Skeletal muscle tissue (tissue), 4 donors: ENCODE results near the gene LIG1. TPM values are rescaled to one million over a fixed set of nuclear protein-coding genes. Genes with fewer than 3 reads are reported as not detected.
"Not testable (repeated sequence)": the region's sequence is repeated elsewhere in the genome, so short reads cannot be mapped to it uniquely, and the experiment has no call there.

Experiments used
- H3K27ac ChIP-seq: one replicate; pipeline ENCODE4 v1.7.0; 2013; ENCODE audit warnings: mild to moderate bottlenecking, low read depth, low read length, inconsistent platforms
- H3K27me3 ChIP-seq, 3 donors: one replicate each; pipeline ENCODE4 v1.7.0; 2013; ENCODE audit warnings: low read length in 3 of 3; ENCODE audit not compliant: control insufficient read depth in 3 of 3, insufficient read depth in 3 of 3
- H3K36me3 ChIP-seq, 3 donors: one replicate each; pipeline ENCODE4 v1.7.0; 2013; ENCODE audit warnings: low read length in 3 of 3; ENCODE audit not compliant: control insufficient read depth in 3 of 3, insufficient read depth in 3 of 3
- H3K4me1 ChIP-seq, 3 donors: one replicate each; pipeline ENCODE4 v1.7.0; 2013; ENCODE audit warnings: low read length in 3 of 3, mild to moderate bottlenecking in 3 of 3; ENCODE audit not compliant: control insufficient read depth in 3 of 3, insufficient read depth in 3 of 3
- H3K4me3 ChIP-seq, 3 donors: one replicate each; pipeline ENCODE4 v1.7.0; 2013; ENCODE audit warnings: low read length in 3 of 3
- H3K9ac ChIP-seq, 3 donors: one replicate each; pipeline ENCODE4 v1.7.0; 2013; ENCODE audit warnings: low read length in 3 of 3, mild to moderate bottlenecking in 3 of 3, moderate library complexity in 2 of 3, low read depth in 1 of 3
- H3K9me3 ChIP-seq, 3 donors: one replicate each; pipeline ENCODE4 v1.7.0; 2013; ENCODE audit warnings: low read length in 3 of 3; ENCODE audit not compliant: control insufficient read depth in 3 of 3
- total RNA-seq: library from RNA; depleted of rRNA; stranded (reverse); fragments of >200 nt; gene quantifications from one replicate; pipeline ENCODE4 v1.2.3, GENCODE V29; 2014
- donor health status: Osteomylitis.

LIG1 gene
- total RNA-seq, 1 donor from 2014 or later: 14.6 TPM

DNA sequence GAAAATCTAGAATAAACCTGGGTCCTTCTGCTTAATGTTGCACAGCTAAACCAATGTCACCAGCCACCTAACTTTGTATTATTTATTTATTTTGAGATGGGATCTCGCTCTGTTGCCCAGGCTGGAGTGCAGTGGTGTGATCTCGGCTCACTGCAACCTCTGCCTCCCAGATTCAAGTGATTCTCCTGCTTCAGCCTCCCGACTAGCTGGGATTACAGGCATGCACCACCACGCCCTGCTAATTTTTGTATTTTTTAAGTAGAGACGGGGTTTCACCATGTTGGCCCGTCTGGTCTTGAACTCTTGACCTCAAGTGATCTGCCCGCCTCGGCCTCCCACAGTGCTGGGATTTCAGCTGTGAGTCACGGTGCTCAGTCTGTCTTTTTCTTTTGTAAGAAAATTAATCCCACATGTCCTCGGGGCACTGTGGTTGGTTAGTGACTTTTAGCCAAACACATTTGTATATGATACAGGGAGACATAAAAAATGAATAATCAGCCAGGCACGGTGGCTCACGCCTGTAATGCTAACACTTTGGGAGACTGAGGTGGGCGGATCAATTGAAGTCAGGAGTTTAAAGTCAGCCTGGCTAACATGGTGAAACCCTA, 78.9 kb downstream of the LIG1 start:
- not testable (repeated sequence) for H3K9ac ChIP-seq, H3K4me1 ChIP-seq, H3K27me3 ChIP-seq, H3K9me3 ChIP-seq, H3K27ac ChIP-seq, H3K4me3 ChIP-seq
- peaks cover 26 to 49% (median 46%) of the 10 kb centered on the region in 3 donors for H3K36me3 ChIP-seq

DNA sequence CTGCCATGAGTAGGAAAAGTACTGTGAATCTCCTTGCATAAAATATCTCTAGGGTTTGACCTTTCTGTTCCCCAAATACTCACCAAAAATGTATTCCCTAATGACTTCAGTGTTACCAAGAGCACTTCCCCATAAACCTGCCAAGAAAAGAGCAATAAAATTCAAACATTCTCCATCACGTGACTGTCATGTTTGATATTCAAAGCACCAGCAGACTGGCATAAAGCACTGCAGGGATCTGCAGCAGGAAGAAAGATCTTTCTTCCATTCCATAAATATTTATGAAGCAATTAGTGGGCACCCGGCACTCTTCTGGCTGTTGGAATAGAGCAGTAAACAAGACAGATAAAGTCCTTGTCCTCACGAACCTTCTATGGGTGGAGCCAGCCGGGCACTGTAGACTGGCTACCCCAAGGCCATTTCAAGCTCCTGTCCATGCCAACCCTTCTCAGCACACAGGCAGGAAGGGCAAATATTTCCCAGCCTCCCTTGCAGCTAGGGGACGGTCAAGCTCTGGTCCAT, 79.8 kb downstream of the LIG1 start:
- Histone ChIP-seq H3K4me3 (no peak overlapping the region), H3K9me3 (peaks cover 0 to 2% (median 0%) of the 10 kb centered on the region in 3 donors), H3K9ac (no peak overlapping the region), H3K36me3 (peaks cover 22 to 44% (median 40%) of the 10 kb centered on the region in 3 donors), H3K27me3 (no peaks in the 10 kb centered on the region), H3K4me1 (peaks cover 0 to 13% (median 4%) of the 10 kb centered on the region in 3 donors), H3K27ac (no peak overlapping the region)

DNA sequence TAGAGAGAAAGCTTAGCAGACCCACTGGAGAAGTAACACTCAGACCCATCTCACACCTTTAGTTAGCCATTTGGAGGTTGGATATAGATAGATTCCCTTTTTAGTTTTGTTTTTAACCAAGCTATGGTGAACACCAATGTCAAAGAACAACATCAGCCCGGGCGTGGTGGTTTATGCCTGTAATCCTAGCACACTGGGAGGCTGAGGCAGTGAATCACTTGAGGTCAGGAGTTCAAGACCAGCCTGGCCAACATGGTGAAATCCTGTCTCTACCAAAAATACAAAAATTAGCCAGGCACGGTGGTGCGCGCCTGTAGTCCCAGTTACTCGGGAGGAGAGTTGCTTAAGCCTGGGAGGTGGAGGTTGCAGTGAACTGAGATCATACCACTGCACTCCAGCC, 81.2 kb downstream of the LIG1 start:
- not testable (repeated sequence) for H3K27me3 ChIP-seq, H3K27ac ChIP-seq, H3K9me3 ChIP-seq, H3K9ac ChIP-seq, H3K4me3 ChIP-seq
- Histone ChIP-seq H3K36me3 (peaks cover 10 to 33% (median 32%) of the 10 kb centered on the region in 3 donors), H3K4me1 (peaks cover 0 to 24% (median 12%) of the 10 kb centered on the region in 3 donors)

DNA sequence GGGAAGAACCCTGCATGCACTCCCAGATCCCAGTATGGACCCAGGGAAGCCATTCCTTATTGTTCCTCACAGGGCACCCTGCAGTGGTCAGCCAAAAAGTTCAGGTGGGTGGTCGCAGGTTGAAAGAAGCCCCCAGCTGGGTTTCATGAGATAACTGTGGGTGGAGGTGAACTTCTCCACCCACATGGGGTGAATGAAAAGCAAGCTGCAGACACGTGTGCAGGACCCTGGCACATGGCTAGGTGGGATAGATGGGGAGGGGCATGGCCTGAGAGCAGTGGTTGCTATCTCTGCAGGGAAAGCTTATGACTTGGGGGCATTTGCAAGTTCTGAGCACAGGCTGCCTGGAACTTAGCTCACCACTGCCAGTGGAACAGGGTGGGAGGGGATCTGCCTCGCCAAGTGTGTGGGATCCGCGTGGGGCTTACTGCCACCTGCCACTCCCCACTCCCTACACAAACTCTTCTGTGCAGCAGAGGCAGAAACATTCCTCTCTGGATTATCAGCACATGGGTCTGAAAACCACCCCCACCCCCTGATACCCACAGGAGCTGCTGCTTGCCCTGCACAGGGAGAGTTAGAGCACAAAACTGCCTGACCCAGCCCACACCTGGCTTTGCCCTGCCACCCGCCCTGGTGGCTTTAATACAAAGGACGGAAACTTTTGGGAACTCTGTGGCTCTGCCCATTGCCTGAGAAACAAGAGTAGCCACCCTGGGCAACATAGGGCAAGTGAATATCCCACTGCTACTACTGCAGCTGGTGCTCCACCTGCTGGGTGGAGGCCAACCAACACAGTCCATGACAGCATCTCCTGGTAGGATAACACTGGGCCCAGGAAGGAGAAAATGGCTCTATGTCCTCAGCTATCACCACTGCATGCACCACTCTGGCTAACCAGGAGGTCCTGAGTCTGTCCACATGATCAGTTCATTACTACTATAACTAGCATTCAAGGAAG, 84.0 kb downstream of the LIG1 start:
- peaks cover 0 to 25% (median 13%) of the 10 kb centered on the region in 3 donors for H3K4me1 ChIP-seq
- no peak overlapping the region for H3K9ac ChIP-seq
- H3K36me3 ChIP-seq: peaks cover 7 to 22% (median 17%) of the 10 kb centered on the region in 3 donors
- no peaks in the 10 kb centered on the region for H3K27me3 ChIP-seq
- H3K9me3 ChIP-seq: peaks cover 0 to 2% (median 0%) of the 10 kb centered on the region in 3 donors
- H3K27ac ChIP-seq: peak overlapping the region; percentile 50
- H3K4me3 ChIP-seq: no peak overlapping the region

DNA sequence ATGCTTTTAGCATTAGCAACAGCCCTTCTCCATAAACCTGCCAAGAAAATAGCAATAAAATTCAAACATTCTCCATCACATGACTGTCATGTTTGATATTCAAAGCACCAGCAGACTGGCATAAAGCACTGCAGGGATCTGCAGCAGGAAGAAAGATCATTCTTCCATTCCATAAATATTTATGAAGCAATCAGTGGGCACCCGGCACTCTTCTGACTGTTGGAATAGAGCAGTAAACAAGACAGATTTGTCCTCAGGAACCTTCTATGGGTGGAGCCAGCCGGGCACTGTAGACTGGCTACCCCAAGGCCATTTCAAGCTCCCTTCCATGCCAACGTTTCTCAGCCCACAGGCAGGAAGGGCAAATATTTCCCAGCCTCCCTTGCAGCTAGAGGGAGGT, 85.1 kb downstream of the LIG1 start:
- H3K4me1 ChIP-seq: peaks cover 0 to 25% (median 13%) of the 10 kb centered on the region in 3 donors
- H3K27ac ChIP-seq: peak overlapping the region; percentile 50

DNA sequence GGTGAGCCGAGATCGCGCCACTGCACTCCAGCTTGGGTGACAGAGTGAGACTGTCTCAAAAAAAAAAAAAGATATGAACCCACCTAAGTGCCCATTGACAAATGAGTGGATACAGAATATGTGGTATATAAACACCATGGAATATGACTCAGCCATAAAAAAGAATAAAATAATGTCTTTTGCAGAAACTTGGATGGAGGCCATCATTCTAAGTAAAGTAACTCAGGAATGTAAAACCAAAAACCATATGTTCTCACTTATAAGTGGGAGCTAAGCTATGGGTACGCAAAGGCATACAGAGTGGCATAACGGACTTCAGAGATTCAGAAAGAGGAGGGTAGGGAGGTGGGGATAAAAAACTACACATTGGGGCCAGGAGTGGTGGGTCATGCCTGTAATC, 89.0 kb downstream of the LIG1 start:
- Histone ChIP-seq H3K9me3 (peaks cover 0 to 2% (median 0%) of the 10 kb centered on the region in 3 donors), H3K36me3 (peaks cover 11 to 24% (median 13%) of the 10 kb centered on the region in 3 donors), H3K9ac (no peak overlapping the region), H3K4me3 (no peak overlapping the region), H3K27ac (no peak overlapping the region), H3K4me1 (peaks cover 0 to 20% (median 13%) of the 10 kb centered on the region in 3 donors), H3K27me3 (no peaks in the 10 kb centered on the region)

More for the DNA sequence above, 85.1 kb downstream of the LIG1 start:
- Histone ChIP-seq H3K36me3 (peaks cover 7 to 18% (median 15%) of the 10 kb centered on the region in 3 donors), H3K27me3 (no peaks in the 10 kb centered on the region), H3K9me3 (peaks cover 0 to 2% (median 0%) of the 10 kb centered on the region in 3 donors), H3K4me3 (no peak overlapping the region), H3K9ac (peak overlapping the region in 1 of 3 donors; percentile 34)

GRCh38 chr19:48070177-48070769, 99.9 kb downstream of the LIG1 start:
- peaks cover 37 to 47% (median 44%) of the 10 kb centered on the region in 3 donors for H3K36me3 ChIP-seq
- H3K4me1 ChIP-seq, H3K9ac ChIP-seq, H3K27me3 ChIP-seq, H3K4me3 ChIP-seq, H3K9me3 ChIP-seq, H3K27ac ChIP-seq: not testable (repeated sequence)

- H3K4me1 ChIP-seq: peaks cover 0 to 5% (median 0%) of the 10 kb centered on the region in 3 donors
- H3K36me3 ChIP-seq: peaks cover 35 to 48% (median 44%) of the 10 kb centered on the region in 3 donors
- H3K4me3 ChIP-seq: no peak overlapping the region
- no peaks in the 10 kb centered on the region for H3K9me3 ChIP-seq
- no peaks in the 10 kb centered on the region for H3K27me3 ChIP-seq
- H3K27ac ChIP-seq: no peak overlapping the region
- no peak overlapping the region for H3K9ac ChIP-seq
These were observed 100.7 kb downstream of the LIG1 start for GRCh38 chr19:48069435-48069834.
